Stimulated activated CD8-positive, alpha-beta memory T cell treated with anti-CD3 and anti-CD28 coated beads, Interleukin-15, amount 100 ng/mL, for 24 hours (primary cell): Measurements from ENCODE around the gene RET.

Experiments used
- DNase-seq: peaks from one replicate; pipeline ENCODE4 v3.0.0-alpha.2; 2020; ENCODE audit warnings: low read depth

Gene RET

GRCh38 chr10:43076876-43077420, at the start of gene RET:
TSS of gene RET (plus strand) at chr10:43077069. CDS start at chr10:43077259, 190 bp downstream.
- no peak for DNase-seq

GRCh38 chr10:43027331-43027955, 49.4 kb upstream of the RET start:
- DNase-seq, result no peak

- no peak for DNase-seq
Measured at GRCh38 chr10:43028143-43028542, 48.7 kb upstream of the RET start.

GRCh38 chr10:43029043-43029442, 47.8 kb upstream of the RET start:
- DNase-seq, result no peak

- no peak for DNase-seq
Measured at GRCh38 chr10:43032613-43033012, 44.3 kb upstream of the RET start.

- DNase-seq, result no peak
Measured at GRCh38 chr10:43035800-43036199, 41.1 kb upstream of the RET start.

- DNase-seq, result no peak
Measured at GRCh38 chr10:43036481-43037428, 40.1 kb upstream of the RET start.

GRCh38 chr10:43037440-43037839, 39.4 kb upstream of the RET start:
- no peak for DNase-seq

GRCh38 chr10:43037942-43038782, 38.7 kb upstream of the RET start:
- no peak for DNase-seq

GRCh38 chr10:43038783-43039623, 37.9 kb upstream of the RET start:
- no peak for DNase-seq

- no peak for DNase-seq
Measured at GRCh38 chr10:43039624-43040481, 37.0 kb upstream of the RET start.

GRCh38 chr10:43040482-43041256, 36.2 kb upstream of the RET start:
- no peak for DNase-seq

GRCh38 chr10:43041422-43042342, 35.2 kb upstream of the RET start:
- DNase-seq, result no peak

GRCh38 chr10:43042503-43043341, 34.1 kb upstream of the RET start:
- no peak for DNase-seq

- DNase-seq, result no peak
Measured at GRCh38 chr10:43043342-43043772, 33.5 kb upstream of the RET start.

- no peak for DNase-seq
Measured at GRCh38 chr10:43043773-43044447, 33.0 kb upstream of the RET start.

- DNase-seq, result no peak
Measured at GRCh38 chr10:43044448-43044921, 32.4 kb upstream of the RET start.
